ENCODE results near the gene PRKG2.

The PRKG2 gene

GRCh38 chr4:81217779-81218178 is 2.8 kb upstream of the PRKG2 start:
- no peak for DNase-seq

- DNase-seq, result no peak
Measured at GRCh38 chr4:81215931-81216330, 909 bp upstream of the PRKG2 start.

- no peak for DNase-seq
Measured at GRCh38 chr4:81214144-81214880, 710 bp downstream of the PRKG2 start.

GRCh38 chr4:81213671-81214070 is 1.4 kb downstream of the PRKG2 start:
- DNase-seq, result no peak

- DNase-seq, result no peak
Measured at GRCh38 chr4:81211956-81212355, 3.1 kb downstream of the PRKG2 start.

- DNase-seq, result no peak
Measured at GRCh38 chr4:81207828-81208227, 7.2 kb downstream of the PRKG2 start.

- no peak for DNase-seq
Measured at GRCh38 chr4:81205302-81205701, 9.7 kb downstream of the PRKG2 start.

- DNase-seq, result no peak
Measured at GRCh38 chr4:81204571-81204970, 10.5 kb downstream of the PRKG2 start.

GRCh38 chr4:81199831-81200230 is 15.2 kb downstream of the PRKG2 start:
- DNase-seq, result no peak

GRCh38 chr4:81198609-81199008 is 16.4 kb downstream of the PRKG2 start:
- no peak for DNase-seq

GRCh38 chr4:81197864-81198524 is 17.0 kb downstream of the PRKG2 start:
- no peak for DNase-seq

GRCh38 chr4:81196126-81196650 is 18.8 kb downstream of the PRKG2 start:
- DNase-seq, result no peak

- no peak for DNase-seq
Measured at GRCh38 chr4:81195475-81195874, 19.5 kb downstream of the PRKG2 start.

- DNase-seq, result no peak
Measured at GRCh38 chr4:81194286-81194685, 20.7 kb downstream of the PRKG2 start.

GRCh38 chr4:81180916-81181315 is 34.1 kb downstream of the PRKG2 start:
- DNase-seq, result no peak

- DNase-seq, result no peak
Measured at GRCh38 chr4:81179326-81179725, 35.7 kb downstream of the PRKG2 start.

GRCh38 chr4:81173213-81173612 is 41.8 kb downstream of the PRKG2 start:
- no peak for DNase-seq

GRCh38 chr4:81166458-81167160 is 48.4 kb downstream of the PRKG2 start:
- DNase-seq, result no peak

- no peak for DNase-seq
Measured at GRCh38 chr4:81165861-81166430, 49.1 kb downstream of the PRKG2 start.

- DNase-seq, result no peak
Measured at GRCh38 chr4:81164623-81165416, 50.2 kb downstream of the PRKG2 start.

- DNase-seq, result no peak
Measured at GRCh38 chr4:81164126-81164525, 50.9 kb downstream of the PRKG2 start.

- DNase-seq, result no peak
Measured at GRCh38 chr4:81162752-81163458, 52.1 kb downstream of the PRKG2 start.

Measured in activated T-cell treated with anti-CD3 and anti-CD28 coated beads, Interleukin-2, amount 50 U/mL, for 1 hour (primary cell).